SHP77 (cell line): Measurements from ENCODE around the gene OSBPL6.
"Not testable (repeated sequence)": the region's sequence is repeated elsewhere in the genome, so short reads cannot be mapped to it uniquely, and the experiment has no call there.

Source experiments
- DNase-seq, 2 experiments: peaks; one replicate each; lab custom pipeline; 2025; lab: John Stamatoyannopoulos, UW

Gene OSBPL6

GRCh38 chr2:178198441-178198840 is 4.1 kb downstream of the OSBPL6 start:
- DNase-seq: not testable (repeated sequence)

- DNase-seq: no peak
These were observed 5.0 kb downstream of the OSBPL6 start for GRCh38 chr2:178199334-178199733.

- DNase-seq: no peak
These were observed 6.0 kb downstream of the OSBPL6 start for GRCh38 chr2:178200331-178200730.

- DNase-seq: no peak
These were observed 8.6 kb downstream of the OSBPL6 start for GRCh38 chr2:178202927-178203326.

- DNase-seq: no peak
These were observed 10.7 kb downstream of the OSBPL6 start for GRCh38 chr2:178204977-178205376.

GRCh38 chr2:178205853-178206521 is 11.7 kb downstream of the OSBPL6 start:
- DNase-seq: no peak

GRCh38 chr2:178208336-178208735 is 14.0 kb downstream of the OSBPL6 start:
- no peak for DNase-seq

GRCh38 chr2:178208817-178209216 is 14.5 kb downstream of the OSBPL6 start:
- DNase-seq: no peak

GRCh38 chr2:178211460-178211859 is 17.1 kb downstream of the OSBPL6 start:
- no peak for DNase-seq

- DNase-seq: no peak
These were observed 17.6 kb downstream of the OSBPL6 start for GRCh38 chr2:178211943-178212342.

GRCh38 chr2:178213991-178214390 is 19.7 kb downstream of the OSBPL6 start:
- DNase-seq: no peak

- no peak for DNase-seq
These were observed 24.9 kb downstream of the OSBPL6 start for GRCh38 chr2:178219247-178219646.

GRCh38 chr2:178220814-178221213 is 26.5 kb downstream of the OSBPL6 start:
- no peak for DNase-seq

- no peak for DNase-seq
These were observed 27.2 kb downstream of the OSBPL6 start for GRCh38 chr2:178221556-178221955.

- DNase-seq: no peak
These were observed 29.5 kb downstream of the OSBPL6 start for GRCh38 chr2:178223806-178224205.

GRCh38 chr2:178225006-178225805 is 30.9 kb downstream of the OSBPL6 start:
- no peak for DNase-seq

GRCh38 chr2:178227187-178227586 is 32.9 kb downstream of the OSBPL6 start:
- DNase-seq: no peak

- DNase-seq: no peak
These were observed 35.6 kb downstream of the OSBPL6 start for GRCh38 chr2:178229927-178230326.

- no peak for DNase-seq
These were observed 36.1 kb downstream of the OSBPL6 start for GRCh38 chr2:178230396-178230795.

GRCh38 chr2:178233428-178233827 is 39.1 kb downstream of the OSBPL6 start:
- no peak for DNase-seq

GRCh38 chr2:178234648-178235047 is 40.3 kb downstream of the OSBPL6 start:
- no peak for DNase-seq

- no peak for DNase-seq
These were observed 43.3 kb downstream of the OSBPL6 start for GRCh38 chr2:178237488-178238153.

GRCh38 chr2:178238154-178238521 is 43.8 kb downstream of the OSBPL6 start:
- DNase-seq: no peak
